ENCODE data around the gene ANKDD1A. TPM values are rescaled to one million over a fixed set of nuclear protein-coding genes. Genes with fewer than 3 reads are reported as not detected.

The ANKDD1A gene
- total RNA-seq, 1 experiment from 2014 or later = 0.16 TPM

DNA sequence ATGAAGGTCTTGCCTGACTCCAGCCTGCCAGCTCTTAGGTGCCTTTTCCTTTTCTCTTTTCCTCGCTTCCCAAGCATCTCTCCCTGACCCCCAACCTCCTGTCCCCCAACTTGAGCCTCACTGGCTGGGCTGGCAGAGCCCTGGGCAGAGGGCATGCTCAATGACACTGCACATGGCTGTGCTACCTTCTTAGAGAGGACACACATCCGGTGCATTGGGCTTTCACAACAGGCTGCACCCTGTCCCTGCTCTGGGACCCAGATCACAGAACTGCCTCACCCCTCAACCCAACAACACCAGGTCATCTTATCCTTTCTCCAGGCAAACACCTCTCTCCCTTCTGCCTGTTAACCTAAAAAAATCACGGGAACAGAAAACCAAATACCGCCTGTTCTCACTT is 7.5 kb upstream of the ANKDD1A start:
- TF ChIP-seq, protein P1, sequence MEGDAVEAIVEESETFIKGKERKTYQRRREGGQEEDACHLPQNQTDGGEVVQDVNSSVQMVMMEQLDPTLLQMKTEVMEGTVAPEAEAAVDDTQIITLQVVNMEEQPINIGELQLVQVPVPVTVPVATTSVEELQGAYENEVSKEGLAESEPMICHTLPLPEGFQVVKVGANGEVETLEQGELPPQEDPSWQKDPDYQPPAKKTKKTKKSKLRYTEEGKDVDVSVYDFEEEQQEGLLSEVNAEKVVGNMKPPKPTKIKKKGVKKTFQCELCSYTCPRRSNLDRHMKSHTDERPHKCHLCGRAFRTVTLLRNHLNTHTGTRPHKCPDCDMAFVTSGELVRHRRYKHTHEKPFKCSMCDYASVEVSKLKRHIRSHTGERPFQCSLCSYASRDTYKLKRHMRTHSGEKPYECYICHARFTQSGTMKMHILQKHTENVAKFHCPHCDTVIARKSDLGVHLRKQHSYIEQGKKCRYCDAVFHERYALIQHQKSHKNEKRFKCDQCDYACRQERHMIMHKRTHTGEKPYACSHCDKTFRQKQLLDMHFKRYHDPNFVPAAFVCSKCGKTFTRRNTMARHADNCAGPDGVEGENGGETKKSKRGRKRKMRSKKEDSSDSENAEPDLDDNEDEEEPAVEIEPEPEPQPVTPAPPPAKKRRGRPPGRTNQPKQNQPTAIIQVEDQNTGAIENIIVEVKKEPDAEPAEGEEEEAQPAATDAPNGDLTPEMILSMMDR (IDR thresholded peaks at IDR 0.05; ENCODE audit: unreplicated experiment) = no peak
- DNase-seq (ENCODE audit: unreplicated experiment) = no peak
- POLR2A ChIA-PET = no interaction called here
- no peaks in the 10 kb centered on the region for H3K36me3 Mint-ChIP-seq (ENCODE audit: insufficient read depth, unreplicated experiment)
- no peak overlapping the region for H3K4me3 Mint-ChIP-seq (ENCODE audit: unreplicated experiment)
- H3K27me3 Mint-ChIP-seq (ENCODE audit: insufficient read depth, unreplicated experiment) = no peaks in the 10 kb centered on the region
- BruUV-seq (replicated peaks) = no TSS peak
- intact Hi-C loops (cut with micrococcal nuclease) = no loop called here
- no peaks in the 10 kb centered on the region for H3K9me3 Mint-ChIP-seq (ENCODE audit: unreplicated experiment)
- no peak overlapping the region for H3K27ac Mint-ChIP-seq (ENCODE audit: low read depth, unreplicated experiment)
- peaks cover 5% of the 10 kb centered on the region for H3K4me1 Mint-ChIP-seq (ENCODE audit: insufficient read depth, unreplicated experiment)
- CTCF ChIA-PET = interaction anchor here (0.7 kb wide), 1 partner anchor 80 kb away, joined by 3 read pairs; no protein-coding TSS in a partner anchor

DNA sequence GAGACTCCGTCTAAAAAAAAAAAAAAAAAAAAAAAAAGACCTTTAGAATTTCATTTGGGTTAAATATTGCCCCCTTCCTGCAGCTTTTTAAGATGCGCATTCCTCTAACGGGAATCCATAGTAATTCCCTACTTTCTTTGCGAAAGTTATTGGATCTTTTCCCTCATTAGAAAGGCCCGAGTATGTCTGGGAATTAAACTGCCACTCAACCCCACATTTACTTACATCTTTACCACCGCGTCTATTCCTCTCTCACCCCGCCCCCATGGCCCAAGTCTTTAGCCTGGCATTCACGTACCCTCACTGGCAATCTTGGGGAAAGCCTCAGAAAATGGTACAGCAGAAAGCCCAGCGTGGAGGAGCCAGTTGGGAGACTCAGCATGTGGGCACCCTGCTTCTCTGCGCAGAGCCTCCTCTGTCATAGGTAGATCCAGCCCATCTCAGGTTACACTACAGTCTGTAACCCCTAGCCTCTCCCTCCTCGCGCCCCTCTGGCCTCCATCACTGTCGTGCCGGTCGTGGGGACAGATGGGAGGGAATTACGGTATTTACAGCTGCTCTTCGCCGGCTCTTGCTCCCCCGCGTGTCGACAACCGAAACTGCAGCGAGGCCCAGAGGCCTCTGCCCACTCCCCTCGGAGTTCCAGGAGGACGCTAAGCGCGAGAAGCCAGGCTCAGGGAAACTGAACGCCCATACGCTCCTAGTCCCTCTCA is 6.4 kb upstream of the ANKDD1A start:
- Mint-ChIP-seq H3K9me3 (ENCODE audit: unreplicated experiment) (no peaks in the 10 kb centered on the region), H3K27ac (ENCODE audit: low read depth, unreplicated experiment) (no peak overlapping the region), H3K4me3 (ENCODE audit: unreplicated experiment) (no peak overlapping the region), H3K36me3 (ENCODE audit: insufficient read depth, unreplicated experiment) (no peaks in the 10 kb centered on the region), H3K27me3 (ENCODE audit: insufficient read depth, unreplicated experiment) (no peaks in the 10 kb centered on the region), H3K4me1 (ENCODE audit: insufficient read depth, unreplicated experiment) (peaks cover 5% of the 10 kb centered on the region)
- ChIA-PET POLR2A (no interaction called here), CTCF (interaction anchor here (0.7 kb wide), 1 partner anchor 79 kb away, joined by 3 read pairs; no protein-coding TSS in a partner anchor)
- DNase-seq (ENCODE audit: unreplicated experiment) = peak; percentile 37
- intact Hi-C loops (cut with micrococcal nuclease) = no loop called here
- BruUV-seq (replicated peaks) = no TSS peak
- TF ChIP-seq, protein P1 (IDR thresholded peaks at IDR 0.05; ENCODE audit: unreplicated experiment) = peak; percentile 62

DNA sequence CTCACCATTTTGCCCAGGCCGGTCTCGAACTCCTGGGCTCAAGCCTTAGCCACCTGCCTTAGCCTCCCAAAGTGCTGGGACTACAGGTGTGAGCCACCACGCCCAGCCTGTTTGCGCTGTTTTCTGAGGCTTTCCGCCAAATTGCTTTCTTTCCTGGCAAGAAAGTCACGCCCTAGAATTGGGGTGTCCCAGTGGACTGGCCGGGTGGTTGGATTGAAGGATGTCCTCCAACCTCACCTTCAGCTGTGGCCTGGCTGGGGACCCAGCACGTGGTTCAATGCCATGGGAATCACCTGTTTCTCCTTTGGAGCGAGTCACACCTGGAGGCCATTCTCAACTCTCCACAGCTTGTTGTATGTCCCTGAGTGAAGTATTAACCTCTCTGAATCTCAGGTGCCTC is 5.8 kb upstream of the ANKDD1A start:
- TF ChIP-seq, protein P1 (IDR thresholded peaks at IDR 0.05; ENCODE audit: unreplicated experiment) = no peak
- ChIA-PET CTCF (no interaction called here), POLR2A (interaction anchor here (0.7 kb wide), 1 partner anchor 27 kb away, joined by 3 read pairs; no protein-coding TSS in a partner anchor)
- BruUV-seq (replicated peaks) = no TSS peak
- Mint-ChIP-seq H3K27me3 (ENCODE audit: insufficient read depth, unreplicated experiment) (no peaks in the 10 kb centered on the region), H3K27ac (ENCODE audit: low read depth, unreplicated experiment) (no peak overlapping the region), H3K9me3 (ENCODE audit: unreplicated experiment) (no peaks in the 10 kb centered on the region), H3K4me1 (ENCODE audit: insufficient read depth, unreplicated experiment) (peaks cover 5% of the 10 kb centered on the region), H3K4me3 (ENCODE audit: unreplicated experiment) (no peak overlapping the region), H3K36me3 (ENCODE audit: insufficient read depth, unreplicated experiment) (no peaks in the 10 kb centered on the region)
- intact Hi-C loops (cut with micrococcal nuclease) = no loop called here
- no peak for DNase-seq (ENCODE audit: unreplicated experiment)

DNA sequence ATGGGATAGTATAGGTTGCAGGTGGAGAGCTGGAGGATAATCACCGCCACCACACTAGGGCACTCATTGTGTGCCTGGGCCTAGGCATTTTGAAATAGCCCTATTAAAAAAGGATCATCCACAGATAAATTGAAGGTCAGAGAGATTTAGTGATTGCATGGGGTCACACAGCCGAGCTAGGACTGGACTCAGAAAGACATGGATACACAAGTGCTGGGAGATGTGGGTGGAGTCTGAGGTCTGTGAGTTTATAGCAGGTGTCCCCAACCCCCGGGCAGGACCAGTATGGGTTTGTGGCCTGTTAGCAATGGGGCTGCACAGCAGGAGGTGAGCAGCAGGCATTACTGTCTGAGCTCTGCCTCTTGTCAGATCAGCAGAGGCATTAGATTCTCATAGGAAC is 5.3 kb upstream of the ANKDD1A start:
- no TSS peak for BruUV-seq (replicated peaks)
- H3K27ac Mint-ChIP-seq (ENCODE audit: low read depth, unreplicated experiment) = no peak overlapping the region
- TF ChIP-seq, protein P1 (IDR thresholded peaks at IDR 0.05; ENCODE audit: unreplicated experiment) = no peak
- intact Hi-C loops (cut with micrococcal nuclease) = no loop called here
- H3K9me3 Mint-ChIP-seq (ENCODE audit: unreplicated experiment) = no peaks in the 10 kb centered on the region
- ChIA-PET CTCF (interaction anchor here (0.5 kb wide), 1 partner anchor 1244 kb away, joined by 4 read pairs; no protein-coding TSS in a partner anchor), POLR2A (interaction anchor here (0.7 kb wide), 1 partner anchor 26 kb away, joined by 3 read pairs; no protein-coding TSS in a partner anchor)
- H3K36me3 Mint-ChIP-seq (ENCODE audit: insufficient read depth, unreplicated experiment) = no peaks in the 10 kb centered on the region
- no peak overlapping the region for H3K4me3 Mint-ChIP-seq (ENCODE audit: unreplicated experiment)
- DNase-seq (ENCODE audit: unreplicated experiment) = no peak
- no peaks in the 10 kb centered on the region for H3K27me3 Mint-ChIP-seq (ENCODE audit: insufficient read depth, unreplicated experiment)
- peaks cover 5% of the 10 kb centered on the region for H3K4me1 Mint-ChIP-seq (ENCODE audit: insufficient read depth, unreplicated experiment)

Measured in MCF 10A (cell line).